Measurements from ENCODE around the gene PLEKHM2.
A peak's percentile ranks its signal among the peaks of the same experiment; 100 is the strongest.

PLEKHM2 gene

GRCh38 chr1:15762546-15762945 is 78.4 kb downstream of the PLEKHM2 start:
- Histone ChIP-seq H2BK120ac (ENCODE audit: low read depth, low read length) (no peak overlapping the region), H3K27ac (ENCODE audit: low read depth, low read length) (no peak overlapping the region), H3K9ac (ENCODE audit: low read length) (no peak overlapping the region), H4K5ac (ENCODE audit: low read length) (no peak overlapping the region), H3K23ac (ENCODE audit: low read length) (no peak overlapping the region), H2AK5ac (ENCODE audit: low read length) (no peak overlapping the region), H3K4me2 (ENCODE audit: low read length) (no peak overlapping the region), H3K79me1 (ENCODE audit: low read length) (peaks cover 20% of the 10 kb centered on the region), H3K18ac (ENCODE audit: low read length) (no peak overlapping the region), H3K56ac (ENCODE audit: low read length) (peak overlapping the region; percentile 62), H3K4ac (ENCODE audit: low read depth, low read length) (no peak overlapping the region), H3K27me3 (ENCODE audit: insufficient read depth, low read length, poor library complexity) (no peaks in the 10 kb centered on the region), H4K8ac (ENCODE audit: low read depth, low read length) (no peak overlapping the region), H2BK5ac (ENCODE audit: low read length) (no peak overlapping the region), H3K4me3 (ENCODE audit: low read length) (no peak overlapping the region), H2BK15ac (replicated peaks; ENCODE audit: low read depth) (no peak overlapping the region), H3K36me3 (ENCODE audit: control insufficient read depth, insufficient read depth, low read length) (peaks cover 16% of the 10 kb centered on the region), H3K4me1 (ENCODE audit: control insufficient read depth, low read depth, low read length) (peaks cover 8% of the 10 kb centered on the region), H3K79me2 (ENCODE audit: control insufficient read depth, insufficient read depth, low read length) (peaks cover 44% of the 10 kb centered on the region)
- peak; percentile 91 for DNase-seq
- no CpG with 5 or more reads among the region's 10 CpGs for WGBS (ENCODE audit: extremely low coverage, insufficient coverage, low lambda C conversion rate)

GRCh38 chr1:15764269-15764764 is 80.2 kb downstream of the PLEKHM2 start:
- Histone ChIP-seq H3K27ac (ENCODE audit: low read depth, low read length) (no peak overlapping the region), H2BK120ac (ENCODE audit: low read depth, low read length) (no peak overlapping the region), H3K23ac (ENCODE audit: low read length) (no peak overlapping the region), H3K56ac (ENCODE audit: low read length) (no peak overlapping the region), H3K36me3 (ENCODE audit: control insufficient read depth, insufficient read depth, low read length) (peaks cover 24% of the 10 kb centered on the region), H3K27me3 (ENCODE audit: insufficient read depth, low read length, poor library complexity) (no peaks in the 10 kb centered on the region), H3K4me2 (ENCODE audit: low read length) (no peak overlapping the region), H3K18ac (ENCODE audit: low read length) (no peak overlapping the region), H4K5ac (ENCODE audit: low read length) (no peak overlapping the region), H3K4me3 (ENCODE audit: low read length) (no peak overlapping the region), H2AK5ac (ENCODE audit: low read length) (no peak overlapping the region), H2BK5ac (ENCODE audit: low read length) (no peak overlapping the region), H3K4ac (ENCODE audit: low read depth, low read length) (no peak overlapping the region), H3K4me1 (ENCODE audit: control insufficient read depth, low read depth, low read length) (peaks cover 8% of the 10 kb centered on the region), H4K8ac (ENCODE audit: low read depth, low read length) (no peak overlapping the region), H3K79me1 (ENCODE audit: low read length) (peaks cover 20% of the 10 kb centered on the region), H2BK15ac (replicated peaks; ENCODE audit: low read depth) (no peak overlapping the region), H3K9ac (ENCODE audit: low read length) (peak overlapping the region; percentile 13), H3K79me2 (ENCODE audit: control insufficient read depth, insufficient read depth, low read length) (peaks cover 38% of the 10 kb centered on the region)
- no peak for DNase-seq
- WGBS (ENCODE audit: extremely low coverage, insufficient coverage, low lambda C conversion rate): no CpG with 5 or more reads among the region's 10 CpGs

GRCh38 chr1:15764890-15765289 is 80.8 kb downstream of the PLEKHM2 start:
- Histone ChIP-seq H3K27ac (ENCODE audit: low read depth, low read length) (no peak overlapping the region), H3K79me1 (ENCODE audit: low read length) (peaks cover 20% of the 10 kb centered on the region), H2AK5ac (ENCODE audit: low read length) (no peak overlapping the region), H3K18ac (ENCODE audit: low read length) (no peak overlapping the region), H3K56ac (ENCODE audit: low read length) (no peak overlapping the region), H3K4ac (ENCODE audit: low read depth, low read length) (no peak overlapping the region), H3K79me2 (ENCODE audit: control insufficient read depth, insufficient read depth, low read length) (peaks cover 33% of the 10 kb centered on the region), H2BK15ac (replicated peaks; ENCODE audit: low read depth) (no peak overlapping the region), H3K23ac (ENCODE audit: low read length) (no peak overlapping the region), H3K36me3 (ENCODE audit: control insufficient read depth, insufficient read depth, low read length) (peaks cover 24% of the 10 kb centered on the region), H3K4me3 (ENCODE audit: low read length) (no peak overlapping the region), H4K5ac (ENCODE audit: low read length) (no peak overlapping the region), H2BK120ac (ENCODE audit: low read depth, low read length) (no peak overlapping the region), H3K4me1 (ENCODE audit: control insufficient read depth, low read depth, low read length) (peaks cover 8% of the 10 kb centered on the region), H3K4me2 (ENCODE audit: low read length) (no peak overlapping the region), H4K8ac (ENCODE audit: low read depth, low read length) (no peak overlapping the region), H2BK5ac (ENCODE audit: low read length) (no peak overlapping the region), H3K9ac (ENCODE audit: low read length) (no peak overlapping the region), H3K27me3 (ENCODE audit: insufficient read depth, low read length, poor library complexity) (no peaks in the 10 kb centered on the region)
- WGBS (ENCODE audit: extremely low coverage, insufficient coverage, low lambda C conversion rate): no CpG with 5 or more reads among the region's 15 CpGs
- no peak for DNase-seq

GRCh38 chr1:15765495-15766194 is 81.5 kb downstream of the PLEKHM2 start:
- no peak overlapping the region for H2BK15ac ChIP-seq (replicated peaks; ENCODE audit: low read depth)
- H3K18ac ChIP-seq (ENCODE audit: low read length): no peak overlapping the region
- H3K79me2 ChIP-seq (ENCODE audit: control insufficient read depth, insufficient read depth, low read length): peaks cover 32% of the 10 kb centered on the region
- H3K27ac ChIP-seq (ENCODE audit: low read depth, low read length): no peak overlapping the region
- DNase-seq: no peak
- H3K4me2 ChIP-seq (ENCODE audit: low read length): no peak overlapping the region
- no peak overlapping the region for H3K4ac ChIP-seq (ENCODE audit: low read depth, low read length)
- no peak overlapping the region for H2AK5ac ChIP-seq (ENCODE audit: low read length)
- no peak overlapping the region for H2BK120ac ChIP-seq (ENCODE audit: low read depth, low read length)
- H3K4me3 ChIP-seq (ENCODE audit: low read length): no peak overlapping the region
- H4K5ac ChIP-seq (ENCODE audit: low read length): no peak overlapping the region
- H3K27me3 ChIP-seq (ENCODE audit: insufficient read depth, low read length, poor library complexity): no peaks in the 10 kb centered on the region
- H4K8ac ChIP-seq (ENCODE audit: low read depth, low read length): no peak overlapping the region
- peaks cover 20% of the 10 kb centered on the region for H3K79me1 ChIP-seq (ENCODE audit: low read length)
- H3K23ac ChIP-seq (ENCODE audit: low read length): no peak overlapping the region
- H3K9ac ChIP-seq (ENCODE audit: low read length): no peak overlapping the region
- no CpG with 5 or more reads among the region's 20 CpGs for WGBS (ENCODE audit: extremely low coverage, insufficient coverage, low lambda C conversion rate)
- H2BK5ac ChIP-seq (ENCODE audit: low read length): no peak overlapping the region
- peaks cover 8% of the 10 kb centered on the region for H3K4me1 ChIP-seq (ENCODE audit: control insufficient read depth, low read depth, low read length)
- peaks cover 30% of the 10 kb centered on the region for H3K36me3 ChIP-seq (ENCODE audit: control insufficient read depth, insufficient read depth, low read length)
- H3K56ac ChIP-seq (ENCODE audit: low read length): no peak overlapping the region

GRCh38 chr1:15767941-15768340 is 83.8 kb downstream of the PLEKHM2 start:
- WGBS (ENCODE audit: extremely low coverage, insufficient coverage, low lambda C conversion rate): no CpG with 5 or more reads among the region's 5 CpGs
- no peak overlapping the region for H3K4ac ChIP-seq (ENCODE audit: low read depth, low read length)
- H4K8ac ChIP-seq (ENCODE audit: low read depth, low read length): no peak overlapping the region
- no peak for DNase-seq
- H3K79me2 ChIP-seq (ENCODE audit: control insufficient read depth, insufficient read depth, low read length): peaks cover 12% of the 10 kb centered on the region
- H3K4me3 ChIP-seq (ENCODE audit: low read length): no peak overlapping the region
- no peak overlapping the region for H3K23ac ChIP-seq (ENCODE audit: low read length)
- no peak overlapping the region for H3K18ac ChIP-seq (ENCODE audit: low read length)
- H3K79me1 ChIP-seq (ENCODE audit: low read length): peaks cover 10% of the 10 kb centered on the region
- no peak overlapping the region for H4K5ac ChIP-seq (ENCODE audit: low read length)
- H2BK5ac ChIP-seq (ENCODE audit: low read length): no peak overlapping the region
- H3K27me3 ChIP-seq (ENCODE audit: insufficient read depth, low read length, poor library complexity): no peaks in the 10 kb centered on the region
- H3K9ac ChIP-seq (ENCODE audit: low read length): no peak overlapping the region
- no peak overlapping the region for H2AK5ac ChIP-seq (ENCODE audit: low read length)
- H3K27ac ChIP-seq (ENCODE audit: low read depth, low read length): no peak overlapping the region
- peaks cover 41% of the 10 kb centered on the region for H3K36me3 ChIP-seq (ENCODE audit: control insufficient read depth, insufficient read depth, low read length)
- no peak overlapping the region for H3K56ac ChIP-seq (ENCODE audit: low read length)
- no peak overlapping the region for H2BK15ac ChIP-seq (replicated peaks; ENCODE audit: low read depth)
- H3K4me2 ChIP-seq (ENCODE audit: low read length): no peak overlapping the region
- peaks cover 2% of the 10 kb centered on the region for H3K4me1 ChIP-seq (ENCODE audit: control insufficient read depth, low read depth, low read length)
- H2BK120ac ChIP-seq (ENCODE audit: low read depth, low read length): no peak overlapping the region

GRCh38 chr1:15768388-15768787 is 84.3 kb downstream of the PLEKHM2 start:
- Histone ChIP-seq H3K18ac (ENCODE audit: low read length) (no peak overlapping the region), H3K4me1 (ENCODE audit: control insufficient read depth, low read depth, low read length) (peaks cover 2% of the 10 kb centered on the region), H4K8ac (ENCODE audit: low read depth, low read length) (no peak overlapping the region), H3K4me2 (ENCODE audit: low read length) (no peak overlapping the region), H3K79me1 (ENCODE audit: low read length) (peaks cover 10% of the 10 kb centered on the region), H2BK120ac (ENCODE audit: low read depth, low read length) (no peak overlapping the region), H4K5ac (ENCODE audit: low read length) (no peak overlapping the region), H3K27ac (ENCODE audit: low read depth, low read length) (no peak overlapping the region), H3K36me3 (ENCODE audit: control insufficient read depth, insufficient read depth, low read length) (peaks cover 41% of the 10 kb centered on the region), H3K4me3 (ENCODE audit: low read length) (no peak overlapping the region), H2BK15ac (replicated peaks; ENCODE audit: low read depth) (no peak overlapping the region), H3K56ac (ENCODE audit: low read length) (no peak overlapping the region), H3K23ac (ENCODE audit: low read length) (no peak overlapping the region), H3K27me3 (ENCODE audit: insufficient read depth, low read length, poor library complexity) (no peaks in the 10 kb centered on the region), H2AK5ac (ENCODE audit: low read length) (no peak overlapping the region), H3K9ac (ENCODE audit: low read length) (no peak overlapping the region), H3K79me2 (ENCODE audit: control insufficient read depth, insufficient read depth, low read length) (peaks cover 12% of the 10 kb centered on the region), H3K4ac (ENCODE audit: low read depth, low read length) (no peak overlapping the region), H2BK5ac (ENCODE audit: low read length) (no peak overlapping the region)
- no peak for DNase-seq
- no CpG with 5 or more reads among the region's 7 CpGs for WGBS (ENCODE audit: extremely low coverage, insufficient coverage, low lambda C conversion rate)
